GM12801 (cell line): ENCODE results near the gene PTPRN2.

ENCODE experiments used
- TF ChIP-seq, protein P1 (sequence below): IDR thresholded peaks from one replicate; pipeline ENCODE4 v1.5.1; 2011; ENCODE audit warnings: control low read depth; ENCODE audit not compliant: insufficient read length; ENCODE audit errors: extremely low read depth

Gene PTPRN2

GRCh38 chr7:158157460-158157859, 430.2 kb downstream of the PTPRN2 start:
- TF ChIP-seq, protein P1, sequence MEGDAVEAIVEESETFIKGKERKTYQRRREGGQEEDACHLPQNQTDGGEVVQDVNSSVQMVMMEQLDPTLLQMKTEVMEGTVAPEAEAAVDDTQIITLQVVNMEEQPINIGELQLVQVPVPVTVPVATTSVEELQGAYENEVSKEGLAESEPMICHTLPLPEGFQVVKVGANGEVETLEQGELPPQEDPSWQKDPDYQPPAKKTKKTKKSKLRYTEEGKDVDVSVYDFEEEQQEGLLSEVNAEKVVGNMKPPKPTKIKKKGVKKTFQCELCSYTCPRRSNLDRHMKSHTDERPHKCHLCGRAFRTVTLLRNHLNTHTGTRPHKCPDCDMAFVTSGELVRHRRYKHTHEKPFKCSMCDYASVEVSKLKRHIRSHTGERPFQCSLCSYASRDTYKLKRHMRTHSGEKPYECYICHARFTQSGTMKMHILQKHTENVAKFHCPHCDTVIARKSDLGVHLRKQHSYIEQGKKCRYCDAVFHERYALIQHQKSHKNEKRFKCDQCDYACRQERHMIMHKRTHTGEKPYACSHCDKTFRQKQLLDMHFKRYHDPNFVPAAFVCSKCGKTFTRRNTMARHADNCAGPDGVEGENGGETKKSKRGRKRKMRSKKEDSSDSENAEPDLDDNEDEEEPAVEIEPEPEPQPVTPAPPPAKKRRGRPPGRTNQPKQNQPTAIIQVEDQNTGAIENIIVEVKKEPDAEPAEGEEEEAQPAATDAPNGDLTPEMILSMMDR, result no peak

DNA sequence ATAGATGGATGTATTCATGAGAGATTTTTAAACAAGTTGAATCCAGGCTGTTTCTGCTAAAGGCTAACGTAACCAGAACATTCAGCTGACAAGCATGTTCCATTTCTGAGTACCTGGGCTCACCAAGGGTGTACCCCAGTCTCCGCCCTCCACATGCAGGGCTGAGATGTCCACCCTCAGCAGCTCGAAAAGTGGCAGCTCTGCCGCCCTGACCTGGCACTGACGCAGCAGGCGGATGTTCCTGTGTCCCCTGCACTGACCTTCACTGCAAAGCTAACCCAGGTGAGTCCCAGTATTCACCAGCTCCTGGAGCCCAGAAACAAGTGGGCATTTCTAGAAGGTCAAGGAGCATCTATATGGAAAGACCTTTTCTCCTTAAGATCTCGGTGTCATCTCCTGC, 437.4 kb downstream of the PTPRN2 start:
- TF ChIP-seq, protein P1, result no peak

GRCh38 chr7:158145370-158145769, 442.3 kb downstream of the PTPRN2 start:
- TF ChIP-seq, protein P1, result no peak

DNA sequence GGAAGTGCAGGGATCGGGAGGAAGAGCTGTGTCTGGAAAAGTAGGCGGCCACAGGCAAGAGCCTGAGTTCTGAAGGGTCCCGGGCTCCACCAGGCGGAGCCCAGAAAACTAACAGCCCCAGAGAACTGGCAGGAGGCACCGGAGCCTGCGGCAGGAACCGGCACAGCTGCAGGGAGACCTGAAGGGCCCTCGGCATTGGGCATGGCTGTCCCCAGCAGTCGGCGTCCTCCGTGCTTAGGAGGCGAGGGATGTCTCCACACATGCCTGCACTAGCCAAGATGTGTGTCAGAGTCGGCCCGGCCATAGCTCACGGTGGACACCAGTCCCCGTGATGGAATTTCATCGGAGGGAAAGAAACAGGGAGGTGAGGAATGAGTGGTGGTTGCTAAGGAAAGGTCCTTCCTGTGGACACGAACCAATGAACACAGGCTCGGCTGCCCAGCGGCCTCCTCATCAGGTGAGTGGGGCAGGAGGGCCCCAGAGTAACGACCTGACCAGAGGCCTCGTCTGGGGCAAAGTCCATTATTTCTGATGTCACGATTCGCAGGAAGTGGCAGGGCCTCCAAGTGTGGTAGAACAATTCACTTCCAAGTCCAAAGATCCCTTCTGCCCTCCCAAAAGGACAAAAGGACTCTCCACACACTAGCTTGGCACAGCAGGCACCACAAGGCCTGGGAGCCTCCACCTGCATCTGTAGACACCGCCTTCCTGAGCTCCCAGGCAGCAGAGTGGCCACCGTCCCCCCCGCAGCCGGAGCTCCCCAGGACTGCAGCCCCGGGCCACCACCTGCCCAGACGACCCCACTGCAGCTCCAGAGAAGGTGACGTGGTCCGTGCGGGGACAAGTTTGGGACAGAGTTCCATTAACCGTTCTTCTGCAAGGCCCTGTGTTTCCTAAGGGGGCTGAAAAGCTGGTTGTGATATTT, 444.2 kb downstream of the PTPRN2 start:
- TF ChIP-seq, protein P1, result no peak

DNA sequence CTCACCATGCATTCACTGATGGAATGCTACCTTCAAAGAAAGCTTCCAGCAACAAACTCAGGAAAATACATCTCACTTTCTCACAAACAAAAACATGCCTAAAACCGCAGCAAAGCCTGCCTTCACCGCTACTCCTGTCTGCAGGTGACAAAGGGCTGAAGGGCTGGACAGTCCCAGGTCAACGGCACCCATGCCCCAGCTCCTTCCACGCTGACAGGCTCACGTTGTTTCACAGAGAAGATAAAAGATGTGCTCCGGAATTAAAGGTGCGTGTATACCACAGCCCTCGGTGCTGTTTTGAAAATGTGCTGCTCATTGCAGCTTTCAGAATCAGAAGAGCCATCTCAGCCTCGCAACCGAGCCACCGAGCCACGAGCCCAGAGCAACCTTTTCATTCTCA, 445.0 kb downstream of the PTPRN2 start:
- TF ChIP-seq, protein P1, result no peak

GRCh38 chr7:158141806-158142518, 445.7 kb downstream of the PTPRN2 start:
- TF ChIP-seq, protein P1, result no peak

GRCh38 chr7:158141221-158141582, 446.4 kb downstream of the PTPRN2 start:
- TF ChIP-seq, protein P1, result no peak
